Endometrium (tissue), 2 donors: ENCODE measurements around the gene RAB36.

Experiments used
- FAIRE-seq: peaks from 2 replicates; lab custom pipeline; 2012; peaks lifted over from hg19 to GRCh38; lab: Jason Lieb, UNC
- donor health status: control.
- donor health status: control.

The RAB36 gene, protein sequence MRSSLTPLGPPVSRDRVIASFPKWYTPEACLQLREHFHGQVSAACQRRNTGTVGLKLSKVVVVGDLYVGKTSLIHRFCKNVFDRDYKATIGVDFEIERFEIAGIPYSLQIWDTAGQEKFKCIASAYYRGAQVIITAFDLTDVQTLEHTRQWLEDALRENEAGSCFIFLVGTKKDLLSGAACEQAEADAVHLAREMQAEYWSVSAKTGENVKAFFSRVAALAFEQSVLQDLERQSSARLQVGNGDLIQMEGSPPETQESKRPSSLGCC

DNA sequence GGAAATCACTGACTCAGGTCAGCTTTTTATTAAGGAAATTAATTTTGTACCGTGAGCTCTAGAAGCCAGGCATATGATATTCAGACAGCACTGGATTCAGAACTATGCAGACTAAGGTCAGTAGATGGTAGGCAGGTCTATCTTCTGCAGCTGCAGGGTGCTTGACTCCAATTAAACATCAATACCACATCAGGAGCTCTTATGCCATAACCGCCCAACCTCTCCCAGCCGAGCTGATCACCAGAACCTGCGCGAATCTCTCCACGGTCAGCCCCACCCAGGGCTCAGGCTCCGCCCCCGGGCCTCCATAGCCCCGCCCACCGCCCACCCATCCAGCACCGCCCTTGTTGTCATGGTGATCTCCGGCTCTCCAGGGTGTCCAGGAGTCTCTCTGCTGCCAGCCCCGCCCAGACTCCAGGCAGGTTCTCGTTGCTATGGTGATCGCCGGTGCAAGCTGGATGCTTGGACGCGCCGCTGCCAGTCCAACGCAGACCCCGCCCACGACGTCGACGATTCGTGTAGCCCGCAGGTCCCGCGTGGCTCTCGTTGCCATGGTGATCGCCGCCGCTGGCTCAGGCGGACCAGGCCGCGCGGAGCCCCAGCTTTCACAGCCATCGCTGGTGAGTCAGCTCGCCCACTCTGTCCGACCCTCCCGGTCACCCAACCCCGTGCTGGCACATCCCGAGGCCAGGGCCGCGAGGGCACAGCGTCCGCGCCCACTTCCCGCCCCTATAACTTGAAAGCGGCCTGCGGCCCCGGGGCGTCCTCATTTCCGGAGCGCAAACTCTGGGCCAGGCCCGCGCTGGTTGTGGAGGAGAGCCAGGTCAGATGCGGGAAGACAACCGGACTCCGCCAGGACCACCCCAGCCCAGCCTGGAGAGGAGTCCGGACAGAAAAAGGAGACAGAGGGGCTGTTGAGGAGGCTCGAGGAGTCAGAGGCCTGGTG, at the start of gene RAB36:
Gene RAB36 (plus strand): TSS at position 546 of the 946 bp plus-strand sequence. CDS start 1,140 bp downstream, outside the sequence.
- no peak for FAIRE-seq

DNA sequence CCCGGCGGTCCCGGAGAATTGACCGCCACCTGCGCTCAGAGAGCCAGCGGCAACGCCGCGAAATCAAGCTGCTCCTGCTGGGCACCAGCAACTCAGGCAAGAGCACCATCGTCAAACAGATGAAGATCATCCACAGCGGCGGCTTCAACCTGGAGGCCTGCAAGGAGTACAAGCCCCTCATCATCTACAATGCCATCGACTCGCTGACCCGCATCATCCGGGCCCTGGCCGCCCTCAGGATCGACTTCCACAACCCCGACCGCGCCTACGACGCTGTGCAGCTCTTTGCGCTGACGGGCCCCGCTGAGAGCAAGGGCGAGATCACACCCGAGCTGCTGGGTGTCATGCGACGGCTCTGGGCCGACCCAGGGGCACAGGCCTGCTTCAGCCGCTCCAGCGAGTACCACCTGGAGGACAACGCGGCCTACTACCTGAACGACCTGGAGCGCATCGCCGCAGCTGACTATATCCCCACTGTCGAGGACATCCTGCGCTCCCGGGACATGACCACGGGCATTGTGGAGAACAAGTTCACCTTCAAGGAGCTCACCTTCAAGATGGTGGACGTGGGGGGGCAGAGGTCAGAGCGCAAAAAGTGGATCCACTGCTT, 49.4 kb upstream of the RAB36 start:
- FAIRE-seq: no peak

DNA sequence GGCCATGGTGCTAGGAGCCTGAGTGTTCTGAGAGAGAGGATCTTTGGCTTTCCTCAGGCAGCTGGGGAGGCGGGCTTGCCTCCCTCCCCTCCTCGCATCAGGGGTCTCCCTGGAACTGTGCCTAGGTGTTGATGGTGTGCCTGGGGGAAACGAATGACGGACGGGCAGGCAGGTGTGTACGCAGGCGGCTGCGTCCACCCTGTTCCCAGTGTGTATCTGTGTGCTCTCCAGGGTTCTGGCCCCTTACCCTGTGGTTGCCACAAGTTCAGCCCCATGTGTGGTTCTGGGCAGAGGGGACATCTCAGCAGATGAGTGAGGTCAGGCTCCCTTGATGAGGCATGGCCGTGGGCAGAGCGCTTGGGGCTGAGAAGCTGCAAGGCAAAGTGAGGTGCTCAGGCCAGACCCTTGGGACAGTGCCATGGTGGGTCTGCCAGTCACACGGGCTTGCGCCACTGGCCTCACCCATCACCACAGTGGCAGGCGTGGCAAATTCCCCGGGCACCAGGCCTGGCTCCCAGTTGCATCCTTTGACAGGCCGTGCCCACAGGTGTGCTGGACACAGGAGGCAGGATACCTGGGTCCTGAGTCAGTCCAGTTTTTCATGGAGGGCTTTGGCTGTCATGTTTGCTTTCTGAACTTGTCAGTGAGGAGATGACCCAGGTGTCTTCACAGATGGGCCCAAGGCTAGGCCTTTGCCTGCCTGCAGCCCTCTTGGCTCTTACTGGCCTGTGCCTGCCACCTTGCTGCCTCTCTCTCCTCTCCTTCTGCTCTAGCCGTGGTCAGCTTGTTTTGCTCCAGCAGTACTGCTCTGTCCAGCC, 47.7 kb upstream of the RAB36 start:
- no peak for FAIRE-seq

GRCh38 chr22:23098230-23098705, 47.0 kb upstream of the RAB36 start:
- no peak for FAIRE-seq

GRCh38 chr22:23098718-23099530, 46.4 kb upstream of the RAB36 start:
- no peak for FAIRE-seq

DNA sequence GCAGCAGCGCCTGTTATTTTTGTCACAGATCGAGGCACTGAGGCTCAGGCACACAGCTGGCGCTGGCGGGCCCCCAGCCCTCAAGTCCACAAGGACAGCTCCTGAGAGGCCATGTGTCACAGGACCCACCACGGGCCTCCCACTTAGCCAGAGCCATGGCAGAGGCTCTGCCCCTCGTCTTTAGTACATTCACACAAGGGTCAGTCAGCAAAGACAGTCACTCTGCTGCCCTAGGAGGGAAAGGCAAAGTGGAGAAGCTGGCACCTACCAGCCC, 45.8 kb upstream of the RAB36 start:
- no peak for FAIRE-seq

DNA sequence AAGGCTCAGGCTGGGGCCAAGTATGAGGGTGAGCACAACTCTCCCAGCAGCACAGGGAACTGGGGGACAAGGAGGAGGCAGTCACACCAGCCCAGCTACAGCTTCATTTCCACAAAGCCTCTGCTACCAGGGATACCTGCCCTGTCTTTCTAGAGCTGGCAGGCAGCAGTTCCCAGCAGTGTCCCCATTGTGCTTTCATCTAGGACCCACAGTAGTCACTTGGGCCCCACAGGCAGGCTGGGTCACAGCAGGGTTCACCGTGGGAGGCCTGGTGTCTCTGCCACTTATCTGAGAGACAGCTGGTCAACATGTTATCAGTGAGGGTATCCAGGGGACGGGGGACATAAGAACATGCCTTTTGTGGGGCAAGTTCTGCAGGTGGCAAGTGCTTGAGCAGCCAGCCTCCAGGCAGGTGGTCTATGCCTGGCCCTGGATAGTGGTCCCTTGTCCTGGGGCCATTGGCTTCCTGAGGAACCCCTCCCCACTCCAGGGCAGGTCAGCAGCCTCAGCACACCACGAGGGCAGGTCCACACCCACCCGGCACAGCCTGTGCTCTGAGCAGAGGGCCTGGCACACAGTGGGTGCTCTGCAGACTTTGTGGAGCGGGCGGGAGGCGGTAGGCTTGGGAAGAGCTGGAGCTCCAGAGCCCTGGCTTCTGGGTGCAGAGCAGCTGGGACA, 45.0 kb upstream of the RAB36 start:
- FAIRE-seq: no peak

GRCh38 chr22:23101524-23101923, 43.8 kb upstream of the RAB36 start:
- FAIRE-seq: no peak

DNA sequence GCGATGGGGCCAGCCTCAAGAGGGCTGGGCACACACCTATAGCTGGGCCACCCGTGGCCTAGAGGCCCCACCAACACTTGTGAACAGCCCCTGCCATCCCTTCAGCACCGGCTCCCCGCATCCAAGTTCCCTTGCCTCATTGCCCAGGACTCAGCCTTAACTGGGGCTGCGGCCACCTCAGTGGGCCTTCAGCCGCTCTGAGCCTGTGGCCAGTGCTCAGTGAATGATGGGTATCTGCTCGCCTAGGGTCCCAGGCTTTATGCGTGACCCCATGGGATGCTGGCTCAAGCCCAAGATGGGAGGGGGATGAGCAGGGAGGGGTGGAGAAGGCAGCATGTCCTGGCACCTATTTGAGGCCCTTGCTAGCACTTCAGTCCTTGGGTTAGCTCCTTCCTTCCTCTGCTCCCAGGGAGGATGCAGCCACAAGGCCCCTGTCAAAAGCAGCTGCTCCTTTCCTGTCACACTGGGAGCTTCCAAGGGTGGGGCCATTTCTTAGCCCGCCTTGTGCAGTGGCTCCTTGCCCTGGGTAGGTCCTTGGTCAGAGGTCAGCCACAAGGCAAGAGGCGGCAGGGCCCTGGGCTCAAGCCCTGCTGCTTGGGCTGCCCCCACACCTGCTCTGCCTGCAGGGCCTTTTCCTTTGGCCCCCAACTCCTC, 43.1 kb upstream of the RAB36 start:
- FAIRE-seq: no peak

DNA sequence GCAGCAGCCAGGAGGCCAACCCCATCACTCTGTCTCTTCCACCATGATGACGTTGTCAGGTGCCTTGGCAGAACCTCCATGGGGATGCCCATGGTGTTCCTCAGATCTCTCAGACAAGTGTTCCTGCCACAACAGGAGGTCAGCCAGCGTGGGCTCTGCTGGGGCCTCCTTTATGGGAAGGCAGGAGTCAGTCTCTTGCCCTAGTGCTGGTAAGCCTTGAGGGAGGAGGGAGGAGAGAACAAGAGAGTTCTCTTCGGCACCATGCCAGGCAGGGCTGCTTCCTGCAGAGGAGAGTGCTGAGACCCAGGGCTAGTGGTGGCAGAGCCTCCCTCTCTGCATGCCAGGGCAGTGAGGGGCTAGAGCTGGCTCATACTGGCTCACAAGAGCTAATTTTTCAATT, 42.5 kb upstream of the RAB36 start:
- no peak for FAIRE-seq

- FAIRE-seq: no peak
Measured at GRCh38 chr22:23103199-23103954, 41.9 kb upstream of the RAB36 start.

DNA sequence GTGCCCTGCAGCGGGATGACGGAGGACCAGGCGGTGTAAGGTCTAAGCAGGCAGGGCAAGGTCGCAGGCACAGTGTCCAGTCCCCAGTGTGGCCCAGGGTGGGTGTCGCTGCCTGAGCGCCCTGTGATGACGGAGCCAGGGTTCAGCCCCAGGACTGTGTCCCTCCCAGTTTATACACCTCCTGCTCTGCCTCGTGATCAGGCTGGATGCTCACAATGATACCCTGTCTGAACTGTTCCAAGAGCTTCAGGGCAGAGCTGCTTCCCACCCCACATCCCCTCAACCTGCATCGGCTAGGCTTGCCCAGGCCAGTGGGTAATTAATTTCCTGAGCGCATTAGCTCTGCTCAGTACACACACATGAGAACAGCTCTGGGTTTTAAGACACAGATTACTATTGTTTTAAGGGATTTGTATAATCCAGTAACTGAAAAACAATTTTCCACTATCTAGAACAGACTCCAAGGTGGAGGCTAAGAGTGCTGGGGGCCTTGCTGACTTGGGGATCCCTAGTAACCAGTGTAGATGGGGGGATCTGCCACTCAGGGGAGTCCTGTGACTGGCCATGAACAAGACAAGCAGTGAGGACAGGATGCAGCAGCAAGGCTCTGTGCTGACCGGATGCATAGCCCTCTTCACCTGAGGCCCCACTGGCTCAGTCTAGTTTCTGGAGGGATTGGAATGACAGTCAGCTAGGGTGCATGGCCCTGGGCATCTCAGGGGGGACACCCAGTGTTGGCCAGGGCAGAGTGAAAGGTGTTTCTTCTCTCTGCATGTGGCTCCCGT, 40.9 kb upstream of the RAB36 start:
- FAIRE-seq: no peak

GRCh38 chr22:23105304-23105703, 40.0 kb upstream of the RAB36 start:
- FAIRE-seq: no peak

DNA sequence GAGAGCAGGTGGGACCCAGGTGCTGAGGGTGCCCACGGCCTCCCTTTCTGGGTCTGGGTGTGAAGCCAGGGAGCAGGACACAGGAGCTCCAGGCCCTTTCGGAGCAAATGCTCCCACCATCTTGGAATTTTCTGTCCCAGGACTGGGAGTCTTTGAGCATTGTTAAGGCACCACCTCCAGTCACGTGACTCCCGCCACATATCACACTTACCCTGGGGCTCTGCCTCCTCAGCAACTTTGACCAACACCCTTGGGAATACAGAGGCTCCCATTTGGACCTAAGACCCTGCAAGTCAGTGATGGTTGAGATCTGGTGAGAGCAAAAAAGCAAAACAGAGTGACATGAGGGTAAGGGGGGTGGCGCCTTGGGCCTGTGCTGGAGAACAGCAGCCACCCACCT, 39.4 kb upstream of the RAB36 start:
- FAIRE-seq: no peak

DNA sequence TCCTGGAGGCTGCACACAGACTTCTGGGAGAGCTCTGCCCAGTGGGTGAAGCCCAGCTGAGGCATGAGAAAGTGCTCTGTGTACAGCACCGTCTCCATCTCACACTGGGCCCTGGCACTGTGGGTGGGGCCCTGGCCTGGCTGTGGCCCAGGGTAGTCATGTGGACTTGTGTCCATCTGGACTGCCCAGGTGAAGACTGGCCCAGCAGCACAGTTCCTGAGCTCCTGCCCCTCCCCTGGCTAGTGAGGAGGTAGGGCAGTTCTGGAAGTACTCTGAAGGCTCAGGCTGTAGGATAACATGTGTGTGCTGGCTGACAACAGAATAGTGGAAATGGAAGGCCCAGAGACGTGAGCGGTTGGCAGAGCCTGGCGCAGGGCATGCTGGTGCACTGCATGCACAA, 38.9 kb upstream of the RAB36 start:
- no peak for FAIRE-seq

DNA sequence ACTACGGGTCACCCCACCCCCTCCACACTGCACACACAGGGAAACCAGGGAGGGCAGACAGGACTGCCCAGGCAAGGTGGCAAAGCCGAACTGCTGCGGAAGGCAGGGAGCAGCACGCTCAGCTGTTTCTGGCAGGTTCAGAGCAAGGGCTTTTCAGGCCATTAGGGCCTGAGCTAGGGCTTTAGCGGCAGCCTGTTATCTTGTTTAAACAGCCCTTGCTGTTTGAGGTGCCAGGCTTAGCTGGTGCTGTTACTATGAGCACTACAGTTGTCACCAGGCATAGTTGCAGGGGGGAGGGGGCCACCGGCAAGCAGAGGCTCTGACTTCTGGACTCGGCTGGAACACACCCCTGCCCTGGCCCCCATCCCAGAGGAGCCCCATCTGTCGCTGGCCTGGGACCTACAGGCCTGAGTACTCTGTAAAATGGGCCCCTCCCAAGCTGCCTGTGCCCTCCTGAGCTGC, 38.3 kb upstream of the RAB36 start:
- FAIRE-seq: no peak

DNA sequence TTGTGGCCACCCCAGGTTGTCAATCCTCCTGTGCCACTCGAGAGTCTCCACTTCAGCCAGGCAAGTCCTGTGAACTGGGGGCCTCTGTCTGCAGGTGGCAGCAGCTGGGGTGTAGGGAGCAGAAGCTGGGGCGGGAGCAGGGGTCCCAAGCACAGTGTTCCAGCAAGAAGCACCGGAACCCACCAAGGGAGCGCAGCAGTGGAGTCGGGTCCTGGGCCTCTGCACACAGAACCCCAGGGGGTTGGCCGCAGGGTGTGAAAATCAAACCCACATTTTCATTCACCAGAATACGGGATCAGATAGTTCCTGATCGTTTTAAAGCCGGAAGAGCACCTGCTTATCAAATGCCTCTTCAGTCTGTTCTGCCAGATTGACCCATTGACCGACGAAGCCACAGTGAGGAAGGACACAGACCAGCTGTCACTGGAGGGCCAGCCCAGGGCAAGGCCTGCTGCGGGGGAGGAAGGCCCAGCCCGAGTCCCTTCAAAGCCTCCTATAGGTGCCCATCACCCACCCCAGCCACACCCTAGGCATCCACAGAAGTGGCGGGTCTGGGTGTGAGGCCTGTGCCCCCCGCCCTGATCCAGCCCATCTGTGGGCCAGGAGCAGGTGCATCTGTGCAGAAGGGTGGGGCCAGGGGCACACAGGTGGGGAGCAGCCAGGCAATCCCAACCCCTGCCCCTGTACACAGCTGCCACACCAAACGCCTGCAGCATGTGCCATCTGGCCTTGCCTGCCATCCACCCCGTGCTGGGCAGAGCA, 37.6 kb upstream of the RAB36 start:
- no peak for FAIRE-seq
